ENCODE data around the gene ATP6V1G2. TPM values are rescaled to one million over a fixed set of nuclear protein-coding genes. Genes with fewer than 3 reads are reported as not detected.

ATP6V1G2 gene
- total and polyA plus RNA-seq, 2 of the 8 experiments (the other 6 are each of a cell fraction or from before 2014, with no cell fraction given): 3.0 to 5.7 TPM

DNA sequence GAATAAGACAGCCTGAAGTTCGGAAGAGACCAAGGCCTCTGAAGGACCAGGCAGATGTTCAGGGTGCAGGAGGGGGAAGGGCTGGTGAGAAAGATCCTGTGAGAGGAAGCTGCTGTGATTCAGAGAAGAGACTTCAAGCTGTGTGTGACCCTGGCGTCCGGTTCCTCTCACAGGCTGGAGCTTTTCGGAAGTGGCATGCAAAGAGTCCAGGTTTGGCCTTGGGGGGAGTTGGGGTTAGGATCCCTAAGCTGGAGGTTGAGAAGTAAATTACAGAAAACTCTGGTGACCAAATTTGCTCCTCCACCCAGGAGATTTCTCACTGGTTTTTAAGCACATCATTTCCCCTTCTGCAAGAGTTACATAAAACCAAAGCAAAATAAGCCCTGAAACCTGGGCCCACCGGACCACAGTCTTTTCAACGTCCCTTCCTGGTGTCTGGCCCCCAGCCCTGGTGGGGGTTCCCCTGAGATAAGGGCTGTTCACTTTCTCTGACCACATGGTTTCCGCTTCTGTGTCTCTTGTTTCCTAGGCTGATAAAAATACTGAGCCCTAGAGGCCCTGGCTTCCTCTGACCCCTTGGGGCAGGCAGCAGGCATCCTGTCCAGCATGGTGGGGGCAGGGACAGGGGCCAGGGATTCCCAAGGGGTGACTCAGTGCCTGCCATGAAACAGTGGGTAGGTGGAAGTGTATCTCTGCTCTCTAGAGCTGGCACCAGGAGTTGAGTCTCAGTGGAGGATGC is 13.7 kb upstream of the ATP6V1G2 start:
- Histone ChIP-seq H2BK15ac (ENCODE audit: low read length) (no peak overlapping the region), H4K20me1 (replicated peaks in 1 of 2; ENCODE audit: control insufficient read depth in 1 of 2, insufficient read depth in 2 of 2, low read length in 2 of 2) (no peaks in the 10 kb centered on the region), H2BK20ac (ENCODE audit: low read length) (no peak overlapping the region), H2BK5ac (ENCODE audit: low read depth, low read length) (peak overlapping the region; percentile 60; the same call in 1 of the 2 replicates), H2BK120ac (replicated peaks; ENCODE audit: low read depth, low read length) (no peak overlapping the region), H3K14ac (ENCODE audit: insufficient read length) (no peak overlapping the region), H3K79me1 (ENCODE audit: low read depth, low read length) (no peaks in the 10 kb centered on the region), H4K5ac (ENCODE audit: insufficient read length, low read depth, low read length) (no peak overlapping the region), H3K4me3 (ENCODE audit: extremely low read depth in 1 of 4, insufficient read depth in 2 of 4, low read depth in 3 of 4, low read length in 4 of 4) (no peak overlapping the region), H2AK5ac (ENCODE audit: low read depth, low read length) (no peak overlapping the region), H3K56ac (replicated peaks; ENCODE audit: insufficient read length, low read depth, low read length) (no peak overlapping the region), H4K91ac (replicated peaks; ENCODE audit: insufficient read length, low read length) (no peak overlapping the region), H3K9me3 (ENCODE audit: insufficient read depth in 2 of 2, low read depth in 1 of 2, low read length in 1 of 2) (no peaks in the 10 kb centered on the region), H4K8ac (ENCODE audit: extremely low read depth, insufficient read depth, low read length) (peak overlapping the region; percentile 48; the same call in 1 of the 2 replicates), H3K4me1 (replicated peaks in 1 of 4; ENCODE audit: control insufficient read depth in 3 of 4, insufficient read depth in 4 of 4, low read length in 3 of 4) (no peaks in the 10 kb centered on the region), H3K27ac (ENCODE audit: low read depth, low read length) (no peak overlapping the region), H3K79me2 (ENCODE audit: control insufficient read depth in 1 of 2, insufficient read depth in 2 of 2, low read length in 2 of 2) (no peaks in the 10 kb centered on the region), H3K23ac (ENCODE audit: insufficient read length) (no peak overlapping the region), H3K27me3 (replicated peaks in 1 of 4; ENCODE audit: control insufficient read depth in 3 of 4, extremely low read depth in 1 of 4, insufficient read depth in 3 of 4, low read length in 3 of 4) (no peaks in the 10 kb centered on the region), H3K9ac (replicated peaks in 1 of 4; ENCODE audit: extremely low read depth in 1 of 4, low read depth in 3 of 4, low read length in 3 of 4) (no peak overlapping the region), H2AFZ (ENCODE audit: low read length) (no peak overlapping the region), H3K18ac (ENCODE audit: extremely low read depth, low read length) (no peak overlapping the region), H3K23me2 (ENCODE audit: low read depth, low read length) (no peaks in the 10 kb centered on the region), H3K4me2 (ENCODE audit: insufficient read depth in 1 of 2, low read depth in 2 of 2, low read length in 2 of 2) (no peak overlapping the region), H3K4ac (replicated peaks; ENCODE audit: insufficient read length, low read depth, low read length) (no peak overlapping the region), H3K36me3 (ENCODE audit: control insufficient read depth in 2 of 4, insufficient read depth in 4 of 4, low read length in 3 of 4) (peaks cover 2 to 15% (median 5%) of the 10 kb centered on the region in 4 experiments; a peak in 5 of 8 replicates), H2BK12ac (ENCODE audit: low read depth, low read length) (no peak overlapping the region)
- no peak for FAIRE-seq
- CTCF ChIA-PET (ENCODE audit: partially characterized antibody): interaction anchor here (1.6 to 24.7 kb wide), 4 partner anchors 14 to 41 kb away, joined by 5 to 613 read pairs (median 6); partner anchors contain the start of genes ATP6V1G2, LST1 and NCR3
- DNase-seq (ENCODE audit: low read depth in 1 of 2, low spot score in 2 of 2): no peak
- POLR2A ChIA-PET (ENCODE audit: partially characterized antibody): interaction anchor here (1.1 to 10.9 kb wide), 4 partner anchors 11 to 21 kb away, joined by 3 to 110 read pairs (median 6); partner anchors contain the start of genes DDX39B, LTB and TNF
- WGBS, 2 experiments (ENCODE audit: extremely low coverage in 1 of 2, insufficient coverage in 1 of 2, insufficient read length in 1 of 2, insufficient replicate concordance in 2 of 2, low coverage in 1 of 2, low lambda C conversion rate in 2 of 2, missing lambda C conversion rate in 1 of 2): 88% methylated on average over 7 of the region's 7 CpGs; no CpG with 5 or more reads in 1 of the 2 experiments
- no peak for TF ChIP-seq ASH2L (IDR thresholded peaks at IDR 0.05; ENCODE audit: low read length)
- no peak for TF ChIP-seq CREB1 (IDR thresholded peaks at IDR 0.05)
- no peak for TF ChIP-seq CBX5 (IDR thresholded peaks at IDR 0.05; ENCODE audit: low read depth, low read length)
- TF ChIP-seq, protein P1, sequence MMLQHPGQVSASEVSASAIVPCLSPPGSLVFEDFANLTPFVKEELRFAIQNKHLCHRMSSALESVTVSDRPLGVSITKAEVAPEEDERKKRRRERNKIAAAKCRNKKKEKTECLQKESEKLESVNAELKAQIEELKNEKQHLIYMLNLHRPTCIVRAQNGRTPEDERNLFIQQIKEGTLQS (IDR thresholded peaks at IDR 0.05; ENCODE audit: insufficient read depth, low read depth, low read length): no peak
- TF ChIP-seq YY1 (IDR thresholded peaks at IDR 0.05; ENCODE audit: low read depth, low read length): no peak
- TF ChIP-seq NANOG (IDR thresholded peaks at IDR 0.05; ENCODE audit: insufficient read depth, low read depth, low read length, poor library complexity, severe bottlenecking): no peak
- TF ChIP-seq BRCA1 (IDR thresholded peaks at IDR 0.05; ENCODE audit: low read depth, low read length): no peak
- TF ChIP-seq FOSL1 (IDR thresholded peaks at IDR 0.05; ENCODE audit: insufficient read depth, low read depth, low read length): no peak
- TF ChIP-seq TEAD4 (IDR thresholded peaks at IDR 0.05; ENCODE audit: low read depth, low read length): no peak
- no peak for TF ChIP-seq GABPA (IDR thresholded peaks at IDR 0.05; ENCODE audit: borderline replicate concordance, insufficient read depth, low read length)
- TF ChIP-seq HDAC2 (IDR thresholded peaks at IDR 0.05; ENCODE audit: borderline replicate concordance in 1 of 2, low read depth in 2 of 2, low read length in 2 of 2): no peak
- no peak for TF ChIP-seq ZNF274 (IDR thresholded peaks at IDR 0.05; ENCODE audit: borderline replicate concordance, extremely low read depth, low read length)

Data from H1 (cell line).